Osteocyte (in vitro differentiated cells): ENCODE data around the gene SPTBN1. TPM values are rescaled to one million over a fixed set of nuclear protein-coding genes. Genes with fewer than 3 reads are reported as not detected.

ENCODE experiments used
- DNase-seq: peaks from one replicate; pipeline ENCODE4 v3.0.0; 2021; ENCODE audit warnings: mixed read lengths; ENCODE audit not compliant: unreplicated experiment; ENCODE audit errors: extremely low spot score
- H3K27ac Mint-ChIP-seq: one replicate; pipeline ENCODE4 v1.8.0; 2021; ENCODE audit warnings: mild to moderate bottlenecking, mixed read lengths; ENCODE audit not compliant: unreplicated experiment
- H3K27me3 Mint-ChIP-seq: one replicate; pipeline ENCODE4 v1.8.0; 2021; ENCODE audit warnings: mixed read lengths; ENCODE audit not compliant: unreplicated experiment
- H3K36me3 Mint-ChIP-seq: one replicate; pipeline ENCODE4 v1.8.0; 2021; ENCODE audit warnings: mixed read lengths; ENCODE audit not compliant: unreplicated experiment
- H3K4me1 Mint-ChIP-seq: one replicate; pipeline ENCODE4 v1.8.0; 2021; ENCODE audit warnings: mixed read lengths; ENCODE audit not compliant: unreplicated experiment
- H3K4me3 Mint-ChIP-seq: one replicate; pipeline ENCODE4 v1.8.0; 2021; ENCODE audit warnings: mild to moderate bottlenecking, moderate library complexity, mixed read lengths; ENCODE audit not compliant: unreplicated experiment
- H3K9me3 Mint-ChIP-seq: one replicate; pipeline ENCODE4 v1.8.0; 2021; ENCODE audit warnings: mixed read lengths; ENCODE audit not compliant: unreplicated experiment
- CTCF ChIP-seq: fragments of 200-600 bp; sonication (generic); IDR thresholded peaks from 2 replicates; pipeline ENCODE4 v1.5.0; 2021; ENCODE audit warnings: antibody characterized with exemption, mild to moderate bottlenecking, moderate library complexity
- total RNA-seq: library from RNA; stranded (reverse); gene quantifications from 2 replicates; pipeline ENCODE4 v1.2.1, GENCODE V29; 2021

The SPTBN1 gene
- total RNA-seq, 1 donor from 2014 or later, result 248 TPM

- Mint-ChIP-seq H3K27ac (no peak overlapping the region), H3K4me1 (no peaks in the 10 kb centered on the region), H3K9me3 (no peaks in the 10 kb centered on the region), H3K4me3 (no peak overlapping the region), H3K27me3 (no peaks in the 10 kb centered on the region), H3K36me3 (peaks cover 73% of the 10 kb centered on the region)
- no peak for DNase-seq
- TF ChIP-seq CTCF, result no peak
Measured at GRCh38 chr2:54651291-54651690, 195.2 kb downstream of the SPTBN1 start.

GRCh38 chr2:54652540-54652939 is 196.4 kb downstream of the SPTBN1 start:
- Mint-ChIP-seq H3K27me3 (no peaks in the 10 kb centered on the region), H3K27ac (no peak overlapping the region), H3K9me3 (no peaks in the 10 kb centered on the region), H3K4me1 (peaks cover under 1% of the 10 kb centered on the region), H3K36me3 (peaks cover 69% of the 10 kb centered on the region), H3K4me3 (no peak overlapping the region)
- TF ChIP-seq CTCF, result no peak
- no peak for DNase-seq

- peaks cover 70% of the 10 kb centered on the region for H3K36me3 Mint-ChIP-seq
- H3K4me3 Mint-ChIP-seq, result no peak overlapping the region
- DNase-seq, result no peak
- TF ChIP-seq CTCF, result no peak
- H3K27ac Mint-ChIP-seq, result no peak overlapping the region
- peaks cover 12% of the 10 kb centered on the region for H3K4me1 Mint-ChIP-seq
- H3K27me3 Mint-ChIP-seq, result no peaks in the 10 kb centered on the region
- no peaks in the 10 kb centered on the region for H3K9me3 Mint-ChIP-seq
Measured at GRCh38 chr2:54653572-54654204, 197.6 kb downstream of the SPTBN1 start.

GRCh38 chr2:54655046-54655809 is 199.1 kb downstream of the SPTBN1 start:
- Mint-ChIP-seq H3K4me3 (no peak overlapping the region), H3K4me1 (peaks cover 19% of the 10 kb centered on the region), H3K27ac (no peak overlapping the region), H3K36me3 (peaks cover 70% of the 10 kb centered on the region), H3K9me3 (no peaks in the 10 kb centered on the region), H3K27me3 (no peaks in the 10 kb centered on the region)
- DNase-seq, result no peak
- TF ChIP-seq CTCF, result no peak

GRCh38 chr2:54656863-54657262 is 200.7 kb downstream of the SPTBN1 start:
- Mint-ChIP-seq H3K27me3 (no peaks in the 10 kb centered on the region), H3K4me1 (peaks cover 19% of the 10 kb centered on the region), H3K36me3 (peaks cover 79% of the 10 kb centered on the region), H3K9me3 (no peaks in the 10 kb centered on the region), H3K27ac (no peak overlapping the region), H3K4me3 (no peak overlapping the region)
- TF ChIP-seq CTCF, result no peak
- no peak for DNase-seq
